CD4-positive, alpha-beta T cell (primary cell): ENCODE results near the gene SMYD3. TPM values are rescaled to one million over a fixed set of nuclear protein-coding genes. Genes with fewer than 3 reads are reported as not detected.

ENCODE experiments used
- ATAC-seq: fragments of 200-7000 bp; cut with Tn5 transposase; one replicate; pipeline ENCODE4 v1.10.0; 2022; ENCODE audit warnings: mild to moderate bottlenecking; ENCODE audit not compliant: poor library complexity
- CTCF ChIA-PET: fragments of 350-600 bp; sonication (Branson Sonifier 250); formaldehyde crosslinking; loops from one replicate; lab custom pipeline; 2021; ENCODE audit warnings: antibody characterized with exemption, inconsistent platforms; lab: Charles Lee
- POLR2A ChIA-PET: fragments of 350-600 bp; sonication (Branson Sonifier 250); formaldehyde crosslinking; loops from one replicate; lab custom pipeline; 2021; ENCODE audit warnings: antibody characterized with exemption, inconsistent platforms; lab: Charles Lee
- DNase-seq, 14 experiments: peaks; one replicate each; pipeline ENCODE4 v3.0.0-alpha.2; 2013 to 2020; ENCODE audit warnings: mixed read lengths in 2 of 14
- H3K27ac ChIP-seq, 2 donors: one replicate each; pipeline versions ENCODE4 v1.5.1 to v1.7.0; 2013; ENCODE audit warnings: low read length in 2 of 2, low read depth in 1 of 2, mild to moderate bottlenecking in 1 of 2
- H3K27me3 ChIP-seq, 2 experiments: 1 replicate in 1 of 2; 2 replicates in 1 of 2; pipeline versions ENCODE4 v1.6.1 to v1.7.0; 2013; ENCODE audit warnings: low read length in 2 of 2, control low read depth in 1 of 2, mild to moderate bottlenecking in 1 of 2, moderate library complexity in 1 of 2; ENCODE audit not compliant: insufficient read depth in 2 of 2, control insufficient read depth in 1 of 2
- H3K36me3 ChIP-seq: one replicate; pipeline ENCODE4 v1.6.1; 2013; ENCODE audit warnings: low read length, control low read depth; ENCODE audit not compliant: insufficient read depth
- H3K4me1 ChIP-seq: one replicate; pipeline ENCODE4 v1.6.1; 2013; ENCODE audit warnings: low read length, control low read depth; ENCODE audit not compliant: insufficient read depth
- H3K4me3 ChIP-seq: one replicate; pipeline ENCODE4 v1.5.1; 2013; ENCODE audit warnings: mild to moderate bottlenecking, low read length, moderate library complexity
- H3K9me3 ChIP-seq, 2 experiments: 1 replicate in 1 of 2; 2 replicates in 1 of 2; pipeline versions ENCODE4 v1.6.1 to v1.7.0; 2013; ENCODE audit warnings: low read length in 2 of 2, mild to moderate bottlenecking in 2 of 2, control low read depth in 1 of 2, moderate library complexity in 1 of 2; ENCODE audit not compliant: control insufficient read depth in 1 of 2, insufficient read depth in 1 of 2
- H3K27ac Mint-ChIP-seq: one replicate; pipeline ENCODE4 v1.8.0; 2020; ENCODE audit warnings: mixed read lengths
- H3K27me3 Mint-ChIP-seq: one replicate; pipeline ENCODE4 v1.8.0; 2021; ENCODE audit warnings: mixed read lengths
- H3K36me3 Mint-ChIP-seq: one replicate; pipeline ENCODE4 v1.8.0; 2021; ENCODE audit warnings: low read depth, mixed read lengths
- H3K4me1 Mint-ChIP-seq: one replicate; pipeline ENCODE4 v1.8.0; 2021; ENCODE audit warnings: low read depth, mixed read lengths
- H3K4me3 Mint-ChIP-seq: one replicate; pipeline ENCODE4 v1.8.0; 2020; ENCODE audit warnings: mild to moderate bottlenecking, mixed read lengths
- H3K9me3 Mint-ChIP-seq: one replicate; pipeline ENCODE4 v1.8.0; 2020; ENCODE audit warnings: mixed read lengths
- CTCF ChIP-seq: fragments of 200-600 bp; IDR thresholded peaks from one replicate; pipeline ENCODE4 v1.8.0; 2022; ENCODE audit warnings: antibody characterized with exemption, mild to moderate bottlenecking
- intact Hi-C, 2 experiments: fragments of 100-400 bp; cut with DNase I in 1 of 2; cut with micrococcal nuclease in 1 of 2; formaldehyde crosslinking; loops; one replicate each; pipeline versions ENCODE4 v1.15.1 to v1.9.0; 2023 to 2025; cut with DNase I, micrococcal nuclease
- total RNA-seq, 174 experiments: library from RNA in 2 of 174; stranded (reverse) in 2 of 174; gene quantifications; one replicate each; pipeline ENCODE4 v1.2.3 and lab custom pipeline; 2021 to 2026

SMYD3 gene
- total RNA-seq, 2 experiments from 2014 or later = 18.8 to 19.6 TPM

- H3K27me3 Mint-ChIP-seq = no peaks in the 10 kb centered on the region
- ATAC-seq = no peak
- H3K36me3 Mint-ChIP-seq = peaks cover 8% of the 10 kb centered on the region
- TF ChIP-seq CTCF = no peak
- H3K27me3 ChIP-seq = no peaks in the 10 kb centered on the region
- no peak overlapping the region for H3K27ac ChIP-seq
- H3K4me1 Mint-ChIP-seq = no peaks in the 10 kb centered on the region
- no peaks in the 10 kb centered on the region for H3K4me1 ChIP-seq
- no peak overlapping the region for H3K27ac Mint-ChIP-seq
- intact Hi-C loops = no loop called here
- no peak for DNase-seq
- no peak overlapping the region for H3K4me3 ChIP-seq
- ChIA-PET CTCF (no interaction called here), POLR2A (no interaction called here)
- H3K4me3 Mint-ChIP-seq = no peak overlapping the region
- no peaks in the 10 kb centered on the region for H3K9me3 ChIP-seq
- H3K36me3 ChIP-seq = no peaks in the 10 kb centered on the region
- no peaks in the 10 kb centered on the region for H3K9me3 Mint-ChIP-seq
Observed at GRCh38 chr1:246043556-246043955, 463.5 kb downstream of the SMYD3 start.

GRCh38 chr1:246041360-246041759 is 465.7 kb downstream of the SMYD3 start:
- H3K4me3 ChIP-seq = no peak overlapping the region
- Mint-ChIP-seq H3K4me1 (no peaks in the 10 kb centered on the region), H3K27ac (no peak overlapping the region), H3K36me3 (no peaks in the 10 kb centered on the region), H3K27me3 (no peaks in the 10 kb centered on the region), H3K9me3 (no peaks in the 10 kb centered on the region), H3K4me3 (no peak overlapping the region)
- intact Hi-C loops = no loop called here
- POLR2A ChIA-PET = no interaction called here
- no peaks in the 10 kb centered on the region for H3K27me3 ChIP-seq
- DNase-seq = no peak
- no peaks in the 10 kb centered on the region for H3K4me1 ChIP-seq
- TF ChIP-seq CTCF = no peak
- ATAC-seq = no peak
- H3K9me3 ChIP-seq = no peaks in the 10 kb centered on the region
- H3K36me3 ChIP-seq = no peaks in the 10 kb centered on the region
- CTCF ChIA-PET = no interaction called here
- no peak overlapping the region for H3K27ac ChIP-seq

- Mint-ChIP-seq H3K9me3 (no peaks in the 10 kb centered on the region), H3K36me3 (no peaks in the 10 kb centered on the region), H3K27ac (no peak overlapping the region), H3K4me1 (no peaks in the 10 kb centered on the region), H3K27me3 (no peaks in the 10 kb centered on the region), H3K4me3 (no peak overlapping the region)
- intact Hi-C loops = no loop called here
- no peaks in the 10 kb centered on the region for H3K9me3 ChIP-seq
- no peaks in the 10 kb centered on the region for H3K36me3 ChIP-seq
- H3K27ac ChIP-seq = no peak overlapping the region
- H3K4me1 ChIP-seq = no peaks in the 10 kb centered on the region
- TF ChIP-seq CTCF = no peak
- ChIA-PET POLR2A (no interaction called here), CTCF (no interaction called here)
- no peak overlapping the region for H3K4me3 ChIP-seq
- H3K27me3 ChIP-seq = no peaks in the 10 kb centered on the region
- no peak for ATAC-seq
- no peak for DNase-seq
Observed at GRCh38 chr1:246040200-246040890, 466.7 kb downstream of the SMYD3 start.
